TTC549 (cell line): ENCODE results near the gene DET1.
"Not testable (repeated sequence)": the region's sequence is repeated elsewhere in the genome, so short reads cannot be mapped to it uniquely, and the experiment has no call there.

Experiments
- FAIRE-seq: peaks from 2 replicates; lab custom pipeline; 2012; peaks lifted over from hg19 to GRCh38; lab: Jason Lieb, UNC

Gene DET1

GRCh38 chr15:88546248-88547129, at the start of gene DET1:
Gene DET1 (minus strand): TSS chr15:88546681. CDS start chr15:88531705, 14,976 bp downstream.
- FAIRE-seq: no peak

GRCh38 chr15:88591384-88591783, 44.9 kb upstream of the DET1 start:
- FAIRE-seq: no peak

GRCh38 chr15:88590759-88591158, 44.3 kb upstream of the DET1 start:
- FAIRE-seq: no peak

GRCh38 chr15:88586401-88587162, 40.1 kb upstream of the DET1 start:
- FAIRE-seq: no peak

GRCh38 chr15:88580532-88580931, 34.1 kb upstream of the DET1 start:
- no peak for FAIRE-seq

GRCh38 chr15:88579322-88579721, 32.8 kb upstream of the DET1 start:
- FAIRE-seq: no peak

GRCh38 chr15:88574655-88575054, 28.2 kb upstream of the DET1 start:
- no peak for FAIRE-seq

GRCh38 chr15:88574077-88574476, 27.6 kb upstream of the DET1 start:
- FAIRE-seq: no peak

GRCh38 chr15:88571852-88572259, 25.4 kb upstream of the DET1 start:
- no peak for FAIRE-seq

- FAIRE-seq: no peak
Measured at GRCh38 chr15:88571153-88571851, 24.8 kb upstream of the DET1 start.

GRCh38 chr15:88568589-88568988, 22.1 kb upstream of the DET1 start:
- no peak for FAIRE-seq

GRCh38 chr15:88564741-88565140, 18.3 kb upstream of the DET1 start:
- no peak for FAIRE-seq

GRCh38 chr15:88563638-88564037, 17.2 kb upstream of the DET1 start:
- no peak for FAIRE-seq

- FAIRE-seq: not testable (repeated sequence)
Measured at GRCh38 chr15:88559565-88559964, 13.1 kb upstream of the DET1 start.

- FAIRE-seq: not testable (repeated sequence)
Measured at GRCh38 chr15:88558026-88558425, 11.5 kb upstream of the DET1 start.

GRCh38 chr15:88548009-88548408, 1.5 kb upstream of the DET1 start:
- FAIRE-seq: not testable (repeated sequence)

GRCh38 chr15:88545578-88546247, 768 bp downstream of the DET1 start:
- FAIRE-seq: not testable (repeated sequence)

- no peak for FAIRE-seq
Measured at GRCh38 chr15:88543065-88543776, 3.3 kb downstream of the DET1 start.

- no peak for FAIRE-seq
Measured at GRCh38 chr15:88542342-88542733, 4.1 kb downstream of the DET1 start.

GRCh38 chr15:88541709-88542341, 4.7 kb downstream of the DET1 start:
- FAIRE-seq: no peak

GRCh38 chr15:88541111-88541510, 5.4 kb downstream of the DET1 start:
- FAIRE-seq: not testable (repeated sequence)
